Activated T-cell treated with anti-CD3 and anti-CD28 coated beads for 24 hours (primary cell): ENCODE data around the gene SNX15.

ENCODE experiments used
- DNase-seq: peaks from one replicate; pipeline ENCODE4 v3.0.0-alpha.2; 2020; ENCODE audit warnings: low read depth

The SNX15 gene

DNA sequence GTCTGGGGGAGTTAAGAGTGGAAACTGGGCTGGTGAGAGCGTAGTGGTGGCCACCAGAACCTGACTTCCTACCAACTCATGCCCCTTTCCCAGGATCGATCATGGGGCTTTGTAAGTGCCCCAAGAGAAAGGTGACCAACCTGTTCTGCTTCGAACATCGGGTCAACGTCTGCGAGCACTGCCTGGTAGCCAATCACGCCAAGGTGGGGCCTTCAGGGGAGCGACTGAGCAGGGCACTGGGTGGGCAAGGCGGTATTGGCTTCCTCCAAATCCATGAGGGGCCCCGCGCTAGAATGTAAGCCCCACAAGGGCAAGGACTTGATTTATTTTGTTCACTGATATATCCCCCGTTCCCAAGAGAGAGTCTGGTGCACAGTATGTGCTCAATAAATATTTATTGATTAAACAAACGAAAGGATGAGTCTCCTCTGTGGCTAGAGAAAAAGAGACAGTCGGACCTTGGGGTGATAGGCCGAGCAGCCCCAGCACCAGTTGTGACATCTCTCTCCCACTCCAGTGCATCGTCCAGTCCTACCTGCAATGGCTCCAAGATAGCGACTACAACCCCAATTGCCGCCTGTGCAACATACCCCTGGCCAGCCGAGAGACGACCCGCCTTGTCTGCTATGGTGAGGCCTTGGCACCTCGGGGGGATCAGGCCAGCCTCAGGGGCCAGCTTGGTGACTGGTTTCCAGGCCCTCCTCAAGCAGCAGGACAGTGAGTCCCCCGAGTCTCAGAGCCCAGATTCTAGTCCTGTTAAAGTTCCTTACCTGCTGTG, 57.5 kb downstream of the SNX15 start:
- no peak for DNase-seq

DNA sequence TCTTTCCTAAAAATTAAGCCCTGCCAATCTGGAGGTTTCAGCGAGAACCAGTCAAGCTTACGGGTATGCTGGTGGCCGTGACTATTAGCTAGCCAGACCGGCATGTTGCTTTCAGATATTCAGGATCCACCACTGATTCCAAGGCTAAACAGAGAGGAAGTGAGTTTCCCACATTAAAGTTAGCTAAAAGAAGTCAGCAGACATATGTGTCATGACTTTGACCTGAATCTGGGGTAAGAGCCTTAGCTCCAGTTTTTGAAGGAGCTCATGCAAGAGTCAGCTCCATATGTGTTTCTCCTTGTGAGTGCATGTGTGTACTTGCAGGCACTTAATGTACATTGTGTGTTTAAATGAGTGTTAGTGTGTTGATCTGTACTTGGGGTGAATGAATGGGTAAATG, 58.2 kb downstream of the SNX15 start:
- no peak for DNase-seq

DNA sequence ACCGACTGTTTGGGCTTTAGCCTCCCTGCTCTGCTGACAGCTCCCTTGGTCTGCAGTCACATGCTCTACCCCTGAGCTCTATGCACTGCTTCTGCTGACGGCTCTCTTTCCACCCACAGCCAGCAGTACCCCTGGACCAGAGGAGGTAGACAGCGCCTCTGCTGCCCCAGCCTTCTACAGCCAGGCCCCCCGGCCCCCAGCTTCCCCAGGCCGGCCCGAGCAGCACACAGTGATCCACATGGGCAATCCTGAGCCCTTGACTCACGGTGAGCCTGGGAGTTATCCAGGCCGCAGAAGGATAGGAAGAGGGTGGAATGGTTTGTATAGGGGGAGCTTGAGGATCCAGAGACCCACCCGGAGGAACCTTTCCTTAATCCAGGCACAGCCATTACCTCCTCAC, 59.6 kb downstream of the SNX15 start:
- no peak for DNase-seq

DNA sequence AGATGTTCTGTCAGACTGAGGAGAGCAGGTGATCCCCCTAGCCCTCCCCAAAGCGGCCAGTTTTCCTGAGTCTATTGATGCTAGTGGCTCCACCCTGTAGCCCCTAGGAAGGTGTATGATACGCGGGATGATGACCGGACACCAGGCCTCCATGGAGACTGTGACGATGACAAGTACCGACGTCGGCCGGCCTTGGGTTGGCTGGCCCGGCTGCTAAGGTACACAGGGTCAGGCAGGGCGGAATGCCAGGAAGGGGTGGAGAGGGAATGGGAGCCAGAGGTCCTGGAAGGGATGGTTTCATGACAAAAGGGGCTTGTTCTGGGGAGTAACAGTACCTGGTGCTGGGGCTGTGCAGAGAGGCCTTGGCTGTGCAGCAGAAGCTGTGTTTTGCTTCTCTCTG, 60.0 kb downstream of the SNX15 start:
- DNase-seq = no peak

DNA sequence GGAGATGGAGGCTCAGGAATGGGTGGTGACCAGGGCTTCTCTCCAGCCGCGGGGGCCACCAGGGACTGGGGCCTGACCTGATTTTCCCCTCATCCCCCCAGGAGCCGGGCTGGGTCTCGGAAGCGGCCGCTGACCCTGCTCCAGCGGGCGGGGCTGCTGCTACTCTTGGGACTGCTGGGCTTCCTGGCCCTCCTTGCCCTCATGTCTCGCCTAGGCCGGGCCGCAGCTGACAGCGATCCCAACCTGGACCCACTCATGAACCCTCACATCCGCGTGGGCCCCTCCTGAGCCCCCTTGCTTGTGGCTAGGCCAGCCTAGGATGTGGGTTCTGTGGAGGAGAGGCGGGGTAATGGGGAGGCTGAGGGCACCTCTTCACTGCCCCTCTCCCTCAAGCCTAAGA, 60.6 kb downstream of the SNX15 start:
- no peak for DNase-seq

DNA sequence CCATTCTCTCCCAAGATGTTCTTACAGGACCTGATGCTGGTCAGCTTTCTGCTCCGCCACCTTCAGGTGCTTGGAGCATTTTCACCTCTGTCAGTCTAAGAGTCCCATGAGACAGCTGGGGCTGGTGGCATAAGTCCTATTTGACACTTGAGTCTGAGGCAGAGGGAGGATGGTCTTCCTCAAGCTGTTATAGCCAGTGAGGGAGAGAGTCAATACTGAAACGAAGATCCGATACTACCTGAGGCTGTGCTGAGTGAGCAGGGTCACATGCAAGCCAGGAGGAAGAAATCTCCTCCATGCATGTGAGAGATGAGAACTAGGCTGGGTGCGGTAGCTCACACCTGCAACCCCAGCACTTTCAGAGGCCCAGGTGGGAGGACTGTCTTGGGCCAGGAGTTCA, 62.4 kb downstream of the SNX15 start:
- no peak for DNase-seq
